Esophagus (tissue), 2 donors: ENCODE measurements around the gene PDZD4. TPM values are rescaled to one million over a fixed set of nuclear protein-coding genes. Genes with fewer than 3 reads are reported as not detected.

Experiments
- H3K27ac ChIP-seq, 2 donors: one replicate each; pipeline ENCODE4 v1.5.1; 2013; ENCODE audit warnings: low read depth in 2 of 2, mild to moderate bottlenecking in 2 of 2, inconsistent platforms in 1 of 2, low read length in 1 of 2, moderate library complexity in 1 of 2
- H3K27me3 ChIP-seq, 2 donors: one replicate each; pipeline ENCODE4 v1.6.1; 2013; ENCODE audit warnings: low read length in 2 of 2, control low read depth in 1 of 2, mild to moderate bottlenecking in 1 of 2; ENCODE audit not compliant: insufficient read depth in 2 of 2, control insufficient read depth in 1 of 2
- H3K36me3 ChIP-seq, 2 donors: one replicate each; pipeline ENCODE4 v1.6.1; 2013; ENCODE audit warnings: low read length in 1 of 2; ENCODE audit not compliant: control insufficient read depth in 2 of 2, insufficient read depth in 2 of 2
- H3K4me1 ChIP-seq, 2 donors: one replicate each; pipeline ENCODE4 v1.6.1; 2013; ENCODE audit warnings: low read length in 1 of 2; ENCODE audit not compliant: control insufficient read depth in 2 of 2, insufficient read depth in 2 of 2
- H3K4me3 ChIP-seq, 2 donors: one replicate each; pipeline ENCODE4 v1.5.1; 2013; ENCODE audit warnings: low read length in 2 of 2, mild to moderate bottlenecking in 2 of 2, low read depth in 1 of 2, moderate library complexity in 1 of 2
- H3K9me3 ChIP-seq, 2 donors: one replicate each; pipeline ENCODE4 v1.6.1; 2013; ENCODE audit warnings: mild to moderate bottlenecking in 2 of 2, low read depth in 1 of 2, low read length in 1 of 2, moderate library complexity in 1 of 2; ENCODE audit not compliant: control insufficient read depth in 2 of 2, insufficient read depth in 1 of 2
- WGBS, 2 donors: extraction: QIAGEN DNeasy Blood & Tissue Kit; methylation state at CpG; one replicate each; pipeline ENCODE4 v1.1.7; 2013; 5-methylcytosine and 5-hydroxymethylcytosine counted together
- polyA plus RNA-seq, 2 donors: library from polyadenylated mRNA; stranded (reverse); fragments of 200-250 nt; gene quantifications; one replicate each; pipeline ENCODE4 v1.2.3, GENCODE V29; 2013
- donor health status: healthy with polysubstance abuse.
- donor health status: Bipolar disorder and iron deficiency.

Gene PDZD4
- polyA plus RNA-seq, 2 donors: 2.3 to 4.0 TPM

GRCh38 chrX:153781428-153782047, 48.8 kb downstream of the PDZD4 start:
- 54 to 73% methylated on average over 21 to 24 of the region's 24 CpGs for WGBS, 2 donors
- peaks cover 0 to 15% of the 10 kb centered on the region in 2 donors for H3K36me3 ChIP-seq
- no peak overlapping the region for H3K4me3 ChIP-seq

GRCh38 chrX:153780678-153781427, 49.5 kb downstream of the PDZD4 start, which contains the start of gene SRPK3:
TSS of gene SRPK3 (plus strand) at chrX:153781041. CDS start at chrX:153781087, 46 bp downstream.
- Histone ChIP-seq H3K4me1 (no peaks in the 10 kb centered on the region), H3K27ac (peak within 1 kb of the TSS in 1 of 2 donors; percentile 37), H3K9me3 (no peaks in the 10 kb centered on the region), H3K4me3 (no peak within 1 kb of the TSS), H3K36me3 (peaks cover 0 to 11% of the 10 kb centered on the region in 2 donors), H3K27me3 (no peaks in the 10 kb centered on the region)
- WGBS, 2 donors: 19 to 48% methylated on average over 37 to 52 of the region's 52 CpGs

More at GRCh38 chrX:153781428-153782047, 48.8 kb downstream of the PDZD4 start:
- H3K9me3 ChIP-seq: no peaks in the 10 kb centered on the region
- H3K4me1 ChIP-seq: no peaks in the 10 kb centered on the region
- H3K27me3 ChIP-seq: no peaks in the 10 kb centered on the region
- H3K27ac ChIP-seq: no peak overlapping the region

GRCh38 chrX:153779891-153780677, 50.3 kb downstream of the PDZD4 start:
- no peaks in the 10 kb centered on the region for H3K9me3 ChIP-seq

GRCh38 chrX:153778684-153779101, 51.7 kb downstream of the PDZD4 start:
- Histone ChIP-seq H3K36me3 (peaks cover 0 to 3% of the 10 kb centered on the region in 2 donors), H3K9me3 (no peaks in the 10 kb centered on the region), H3K4me1 (no peaks in the 10 kb centered on the region), H3K4me3 (no peak overlapping the region), H3K27me3 (no peaks in the 10 kb centered on the region), H3K27ac (no peak overlapping the region)
- 47 to 61% methylated on average over 16 of the region's 16 CpGs for WGBS, 2 donors

More at GRCh38 chrX:153779891-153780677, 50.3 kb downstream of the PDZD4 start:
- H3K4me1 ChIP-seq: no peaks in the 10 kb centered on the region
- no peaks in the 10 kb centered on the region for H3K27me3 ChIP-seq
- H3K36me3 ChIP-seq: peaks cover 0 to 4% of the 10 kb centered on the region in 2 donors
- WGBS, 2 donors: 77 to 81% methylated on average over 18 of the region's 18 CpGs
- H3K27ac ChIP-seq: no peak overlapping the region
- no peak overlapping the region for H3K4me3 ChIP-seq

- H3K36me3 ChIP-seq: peaks cover 0 to 3% of the 10 kb centered on the region in 2 donors
- H3K4me1 ChIP-seq: no peaks in the 10 kb centered on the region
- WGBS, 2 donors: 52 to 75% methylated on average over 17 of the region's 17 CpGs
- no peaks in the 10 kb centered on the region for H3K9me3 ChIP-seq
- H3K4me3 ChIP-seq: no peak overlapping the region
- no peaks in the 10 kb centered on the region for H3K27me3 ChIP-seq
- H3K27ac ChIP-seq: no peak overlapping the region
Observed at GRCh38 chrX:153778181-153778580, 52.2 kb downstream of the PDZD4 start.

- 84 to 85% methylated on average over 32 to 34 of the region's 34 CpGs for WGBS, 2 donors
- Histone ChIP-seq H3K27me3 (no peaks in the 10 kb centered on the region), H3K4me1 (no peaks in the 10 kb centered on the region)
Observed at GRCh38 chrX:153777261-153778090, 52.9 kb downstream of the PDZD4 start.

GRCh38 chrX:153776611-153777045, 53.7 kb downstream of the PDZD4 start:
- peaks cover 0 to 3% of the 10 kb centered on the region in 2 donors for H3K36me3 ChIP-seq
- H3K27ac ChIP-seq: no peak overlapping the region
- no peak overlapping the region for H3K4me3 ChIP-seq
- WGBS, 2 donors: 83 to 100% methylated on average over 2 to 7 of the region's 22 CpGs
- no peaks in the 10 kb centered on the region for H3K27me3 ChIP-seq
- H3K4me1 ChIP-seq: no peaks in the 10 kb centered on the region
- H3K9me3 ChIP-seq: no peaks in the 10 kb centered on the region

More at GRCh38 chrX:153777261-153778090, 52.9 kb downstream of the PDZD4 start:
- Histone ChIP-seq H3K36me3 (peaks cover 0 to 3% of the 10 kb centered on the region in 2 donors), H3K9me3 (no peaks in the 10 kb centered on the region), H3K27ac (no peak overlapping the region), H3K4me3 (no peak overlapping the region)

- H3K36me3 ChIP-seq: peaks cover 0 to 6% of the 10 kb centered on the region in 2 donors
- no peak overlapping the region for H3K27ac ChIP-seq
- no peaks in the 10 kb centered on the region for H3K27me3 ChIP-seq
- WGBS, 2 donors: 67 to 73% methylated on average over 14 to 15 of the region's 20 CpGs
- no peaks in the 10 kb centered on the region for H3K9me3 ChIP-seq
- H3K4me1 ChIP-seq: no peaks in the 10 kb centered on the region
- no peak overlapping the region for H3K4me3 ChIP-seq
Observed at GRCh38 chrX:153776120-153776599, 54.2 kb downstream of the PDZD4 start.
